Esophagus squamous epithelium (tissue), 4 donors: ENCODE measurements around the gene LRRC56.

Experiments
- CTCF ChIP-seq, 6 experiments: fragments of 450-650 bp in 4 of 6; fragments of 200-600 bp in 2 of 6; sonication (generic) in 2 of 6; IDR thresholded peaks; one replicate each; pipeline ENCODE4 v1.5.1; 2016 to 2019; ENCODE audit warnings: antibody characterized with exemption in 6 of 6, mild to moderate bottlenecking in 4 of 6, moderate library complexity in 4 of 6
- POLR2A ChIP-seq, 4 donors: fragments of 450-650 bp; IDR thresholded peaks; one replicate each; pipeline ENCODE4 v1.6.1; 2017; ENCODE audit warnings: antibody characterized with exemption in 4 of 4, mild to moderate bottlenecking in 4 of 4, moderate library complexity in 3 of 4

DNA sequence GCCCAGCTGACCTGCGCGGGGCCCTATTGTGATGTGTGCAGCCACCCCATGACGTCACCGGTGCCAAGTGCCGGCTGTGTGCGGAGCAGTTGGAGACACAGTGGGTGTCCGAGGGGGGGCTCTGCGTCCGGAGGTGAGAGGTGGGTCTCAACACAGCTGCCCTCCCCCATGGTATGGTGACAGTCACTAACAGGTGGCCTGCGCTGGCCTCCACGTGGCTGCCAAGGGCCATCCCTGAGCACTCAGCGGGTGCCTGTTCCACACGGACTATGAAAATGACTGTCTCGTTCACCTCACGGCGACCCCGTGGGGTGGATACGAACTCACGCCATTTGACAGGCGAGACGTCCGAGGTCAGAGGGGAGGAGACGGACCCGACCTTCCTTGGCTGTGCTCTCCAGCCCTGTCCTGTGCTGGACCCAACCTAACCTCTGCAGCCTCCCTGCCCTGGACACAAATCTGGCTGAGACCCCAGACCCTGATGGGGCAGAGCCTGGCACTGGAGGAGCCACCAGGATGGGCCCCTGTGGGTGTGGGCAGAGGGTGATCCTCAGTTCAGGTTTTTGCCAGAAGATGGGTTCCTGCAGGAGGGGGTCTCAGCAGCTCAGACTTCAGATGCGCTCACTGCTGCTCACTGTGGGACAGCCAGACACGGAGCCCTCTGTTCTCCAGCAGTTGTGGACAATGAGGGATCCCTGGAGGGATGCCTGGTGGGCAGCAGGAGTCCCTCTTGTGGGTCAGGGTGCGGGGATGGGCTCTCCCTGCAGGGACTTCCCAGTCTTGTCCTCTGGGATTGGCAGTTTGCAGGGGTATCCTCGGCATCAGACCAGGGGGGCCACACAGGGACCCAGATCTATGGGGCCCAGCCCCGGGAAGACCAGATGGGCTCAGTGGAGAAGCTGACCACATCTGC, 8.3 kb upstream of the LRRC56 start:
- TF ChIP-seq CTCF (IDR thresholded peaks at IDR 0.05): no peak
- TF ChIP-seq POLR2A (IDR thresholded peaks at IDR 0.05): no peak
